ENCODE results near the gene PRR18.
"Not testable (repeated sequence)": the region's sequence is repeated elsewhere in the genome, so short reads cannot be mapped to it uniquely, and the experiment has no call there.

The PRR18 gene, protein sequence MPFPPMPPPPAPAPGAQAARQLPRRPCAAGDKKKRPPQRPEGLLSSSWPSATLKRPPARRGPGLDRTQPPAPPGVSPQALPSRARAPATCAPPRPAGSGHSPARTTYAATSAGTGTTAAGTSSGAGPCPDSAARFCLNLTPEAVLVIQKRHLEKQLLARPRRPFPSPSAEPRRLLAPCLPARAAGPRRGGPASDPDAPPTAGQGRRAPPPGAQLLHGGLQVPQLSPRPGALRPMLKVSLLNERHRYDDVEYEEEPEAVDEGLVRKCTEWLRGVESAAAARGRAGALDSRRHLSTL

GRCh38 chr6:166308033-166308768, at the start of gene PRR18:
Gene PRR18, minus strand, starts transcription at chr6:166308392. Its CDS starts 250 bp downstream, at chr6:166308142.
- DNase-seq, result no peak

DNA sequence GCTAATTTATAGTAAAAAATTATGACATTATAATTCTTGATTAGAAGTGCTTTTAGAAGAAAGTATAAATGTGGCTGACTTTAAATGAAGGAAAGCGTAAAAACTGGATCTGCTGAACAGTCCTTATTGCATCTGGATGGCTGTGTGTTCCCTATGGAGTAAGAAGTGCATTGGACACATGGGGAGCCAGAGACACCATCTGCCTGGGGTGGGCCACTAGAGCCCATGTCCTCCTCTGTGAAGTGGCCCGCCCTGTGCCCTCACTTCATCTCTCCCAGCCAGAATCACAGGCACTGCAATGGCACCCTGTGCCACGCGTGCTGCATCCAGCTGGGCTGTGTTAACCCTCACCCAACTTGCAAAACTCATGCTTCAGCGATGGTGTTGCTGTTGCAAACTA, 47.4 kb upstream of the PRR18 start:
- DNase-seq, result no peak

- DNase-seq, result no peak
These were observed 46.8 kb upstream of the PRR18 start for GRCh38 chr6:166354965-166355364.

GRCh38 chr6:166354143-166354542, 46.0 kb upstream of the PRR18 start:
- no peak for DNase-seq

GRCh38 chr6:166353507-166353906, 45.3 kb upstream of the PRR18 start:
- DNase-seq, result no peak

- no peak for DNase-seq
These were observed 44.7 kb upstream of the PRR18 start for GRCh38 chr6:166352923-166353322.

DNA sequence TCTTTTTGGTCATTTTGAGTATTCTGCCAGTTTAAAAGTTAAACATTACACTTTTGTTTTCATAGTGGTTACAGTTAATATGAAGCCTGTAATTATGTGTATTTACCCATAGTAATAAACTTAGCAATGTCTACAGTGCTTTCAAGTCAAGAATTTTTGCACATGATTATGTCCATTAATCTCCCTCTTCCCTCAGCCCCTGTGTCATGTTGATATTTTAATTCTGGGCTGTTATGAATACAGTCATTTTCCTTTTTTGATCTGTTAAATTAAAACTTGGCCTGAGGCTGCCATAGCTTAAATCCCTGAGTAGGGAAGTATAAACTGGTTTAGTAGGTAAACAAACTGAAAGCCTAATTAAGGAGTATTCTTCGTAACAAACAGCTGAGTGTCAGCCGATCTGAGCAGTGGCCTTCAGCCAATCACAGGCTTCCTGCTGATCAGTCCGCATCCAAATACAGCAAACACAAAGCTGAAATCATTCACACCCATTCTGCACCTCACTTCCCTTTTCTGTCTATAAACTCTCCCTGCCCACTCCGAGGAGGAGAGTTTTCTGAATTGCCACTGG, 43.6 kb upstream of the PRR18 start:
- no peak for DNase-seq

DNA sequence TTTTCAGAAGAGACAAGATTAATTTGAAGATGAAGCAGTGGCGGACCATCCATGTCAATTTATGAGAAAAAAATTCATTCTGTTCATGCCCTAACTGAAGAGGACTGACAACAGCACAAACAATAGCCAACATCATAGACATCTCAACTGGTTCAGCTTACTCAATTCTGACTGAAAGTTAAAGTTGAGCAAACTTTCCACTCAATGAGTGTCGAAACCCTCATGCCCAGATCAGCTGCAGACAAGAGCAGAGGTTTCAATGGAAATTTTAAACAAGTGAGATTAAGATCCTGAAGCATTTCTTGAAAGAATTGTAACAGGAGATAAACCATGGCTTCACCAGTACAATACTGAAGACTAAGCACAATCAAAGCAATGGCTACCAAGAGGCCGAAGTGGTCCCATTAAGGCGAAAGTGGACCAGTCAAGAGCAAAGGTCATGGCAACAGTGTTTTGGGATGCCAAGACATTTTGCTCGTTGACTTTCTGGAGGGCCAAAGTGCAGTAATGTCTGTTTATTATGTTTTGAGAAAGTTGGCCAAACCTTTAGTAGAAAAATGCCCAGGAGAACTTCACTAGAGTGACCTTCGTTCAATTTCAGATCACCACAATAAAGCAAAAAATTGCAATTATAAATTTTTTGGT, 40.2 kb upstream of the PRR18 start:
- DNase-seq, result no peak

- DNase-seq, result no peak
These were observed 38.8 kb upstream of the PRR18 start for GRCh38 chr6:166346965-166347364.

GRCh38 chr6:166346449-166346848, 38.3 kb upstream of the PRR18 start:
- no peak for DNase-seq

GRCh38 chr6:166345672-166346071, 37.5 kb upstream of the PRR18 start:
- DNase-seq, result not testable (repeated sequence)

DNA sequence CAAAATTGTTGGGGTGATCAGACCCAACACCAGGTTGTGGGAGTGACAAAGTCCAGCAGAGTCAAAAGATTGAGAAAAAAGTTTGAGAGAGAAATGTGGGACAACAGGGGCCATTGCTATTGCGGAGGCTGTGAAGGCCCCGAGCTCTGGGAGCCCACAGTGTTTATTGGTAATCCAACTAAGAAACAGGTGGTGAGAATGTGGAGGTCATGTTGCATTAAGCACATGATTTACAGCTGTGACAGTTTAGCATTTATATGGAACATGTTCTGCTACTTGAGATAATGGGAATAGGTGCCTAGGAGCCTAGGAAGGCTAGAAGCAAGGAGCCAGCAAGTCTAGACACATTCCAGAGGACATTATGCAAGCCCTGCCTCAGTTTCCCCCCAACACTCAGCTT, 36.7 kb upstream of the PRR18 start:
- not testable (repeated sequence) for DNase-seq

- no peak for DNase-seq
These were observed 36.0 kb upstream of the PRR18 start for GRCh38 chr6:166344240-166344639.

GRCh38 chr6:166343150-166343487, 34.9 kb upstream of the PRR18 start:
- DNase-seq, result no peak

DNA sequence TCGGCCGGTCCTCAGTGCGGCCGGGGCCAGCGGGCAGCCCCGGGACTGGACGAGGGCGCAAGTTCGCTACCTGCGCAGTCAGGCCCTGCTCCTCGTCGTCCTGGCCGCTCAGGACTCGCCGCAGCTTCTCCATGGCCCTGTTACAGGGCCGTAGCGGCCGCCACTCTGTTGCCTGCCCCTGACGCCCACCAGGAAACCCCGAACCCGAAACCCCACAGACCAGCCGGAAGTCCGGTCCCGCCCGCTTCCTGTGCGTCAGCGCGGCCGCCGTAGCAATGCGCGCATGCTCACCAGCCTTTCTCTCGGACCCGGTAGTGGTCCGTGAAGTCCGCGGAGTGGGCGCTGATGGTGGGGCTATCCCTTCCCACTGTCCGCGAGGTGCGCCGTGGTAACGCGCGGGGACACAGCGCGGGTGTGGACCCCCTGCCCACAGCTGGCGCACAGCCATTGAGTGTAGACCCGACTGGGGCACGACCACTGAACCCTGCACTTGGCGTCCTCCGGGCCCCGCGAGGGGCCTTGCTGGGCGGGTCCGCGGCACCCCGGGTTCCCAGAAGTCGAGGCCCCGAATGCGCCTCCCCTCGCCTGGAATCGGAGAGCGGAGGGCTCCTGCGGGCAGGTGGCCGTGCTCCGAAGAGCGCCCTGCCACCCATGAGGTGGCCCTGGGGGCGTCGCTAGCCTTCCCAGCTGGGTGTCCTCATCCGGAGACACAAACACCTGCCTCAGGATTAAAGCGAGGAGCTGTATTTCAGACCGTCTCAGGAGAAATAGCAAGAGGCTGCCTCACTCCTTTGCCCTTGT, 34.4 kb upstream of the PRR18 start, which contains the start of gene SFT2D1:
SFT2D1 (minus strand) TSS at position 197 of the 801 bp plus-strand sequence; CDS start at position 133, 64 bp downstream.
- DNase-seq, result peak; percentile 70

DNA sequence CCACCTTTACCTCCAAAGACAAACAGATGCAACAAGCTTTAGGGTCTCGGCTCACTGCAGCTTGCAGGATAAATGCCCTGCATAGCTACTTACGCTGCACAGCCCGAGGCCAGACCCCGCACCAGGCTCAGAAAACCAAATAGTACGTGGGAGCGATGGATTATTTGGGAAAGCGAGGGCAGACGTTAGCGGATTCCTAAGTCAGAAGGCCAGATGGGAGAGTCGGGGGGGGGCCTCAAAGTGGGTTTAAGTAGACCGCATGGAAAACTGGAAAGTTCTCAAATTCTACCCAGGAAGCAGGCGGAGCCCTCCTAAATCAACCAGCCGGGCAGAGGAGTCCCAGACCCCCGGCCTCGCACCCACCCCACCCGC, 33.8 kb upstream of the PRR18 start:
- DNase-seq, result no peak

GRCh38 chr6:166341464-166341863, 33.3 kb upstream of the PRR18 start:
- no peak for DNase-seq

- DNase-seq, result no peak
These were observed 30.7 kb upstream of the PRR18 start for GRCh38 chr6:166338854-166339253.

DNA sequence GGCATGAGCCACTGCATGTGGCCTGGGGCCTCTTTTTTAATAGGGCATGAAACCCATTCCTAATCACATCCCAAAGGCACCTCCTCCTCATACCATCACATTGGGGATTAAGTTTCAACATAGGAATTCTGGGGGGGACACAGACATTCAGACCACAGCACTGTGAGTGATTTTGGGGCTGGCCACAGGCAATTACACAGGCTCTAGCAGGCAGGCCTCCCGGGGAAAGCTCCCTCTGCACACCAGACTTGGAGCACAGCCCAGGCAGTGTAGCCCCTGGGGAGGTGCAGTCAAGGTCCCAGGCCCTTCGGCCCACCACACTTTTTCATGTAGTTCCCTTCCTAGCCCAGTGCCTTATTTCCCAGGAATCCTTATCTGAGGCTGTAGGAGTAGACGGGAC, 28.7 kb upstream of the PRR18 start:
- no peak for DNase-seq

DNA sequence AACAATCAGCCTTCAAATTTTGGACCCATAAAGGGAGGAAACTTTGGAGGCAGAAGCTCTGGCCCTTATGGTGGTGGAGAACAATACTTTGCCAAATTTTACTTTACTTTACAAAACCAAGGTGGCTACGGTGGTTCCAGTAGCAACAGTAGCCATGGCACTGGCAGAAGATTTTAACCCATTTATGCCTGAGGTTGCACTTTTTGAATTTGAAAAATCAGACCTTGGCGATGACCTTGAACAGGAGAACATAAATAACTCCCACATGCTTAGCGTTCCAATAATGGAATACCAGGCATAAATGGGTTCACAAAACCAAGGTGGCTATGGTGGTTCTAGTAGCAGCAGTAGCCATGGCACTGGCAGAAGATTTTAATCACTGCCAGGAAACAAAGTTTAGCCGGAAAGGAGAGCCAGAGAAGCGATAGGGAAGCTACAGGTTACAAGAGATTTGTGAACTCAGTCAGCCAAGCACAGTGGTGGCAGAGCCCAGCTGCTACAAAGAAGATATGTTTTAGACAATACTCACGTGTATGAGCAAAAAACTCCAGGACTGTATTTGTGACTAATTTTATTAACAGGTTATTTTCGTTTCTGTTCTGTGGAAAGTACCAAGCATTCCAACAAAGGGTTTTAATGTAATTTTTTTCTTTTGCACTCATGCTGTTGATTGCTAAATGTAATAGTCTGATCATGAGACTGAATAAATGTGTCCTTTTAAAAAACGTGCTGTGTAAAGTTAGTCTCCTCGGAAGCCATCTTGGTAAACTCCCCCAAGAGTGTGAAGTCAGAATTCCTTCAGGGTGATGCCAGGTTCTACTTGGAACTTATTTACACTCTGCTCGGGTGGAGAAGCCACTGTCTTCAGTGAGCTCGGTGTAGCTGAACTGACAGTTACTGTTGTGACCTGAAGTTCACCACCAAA, 27.4 kb upstream of the PRR18 start:
- DNase-seq, result no peak

DNA sequence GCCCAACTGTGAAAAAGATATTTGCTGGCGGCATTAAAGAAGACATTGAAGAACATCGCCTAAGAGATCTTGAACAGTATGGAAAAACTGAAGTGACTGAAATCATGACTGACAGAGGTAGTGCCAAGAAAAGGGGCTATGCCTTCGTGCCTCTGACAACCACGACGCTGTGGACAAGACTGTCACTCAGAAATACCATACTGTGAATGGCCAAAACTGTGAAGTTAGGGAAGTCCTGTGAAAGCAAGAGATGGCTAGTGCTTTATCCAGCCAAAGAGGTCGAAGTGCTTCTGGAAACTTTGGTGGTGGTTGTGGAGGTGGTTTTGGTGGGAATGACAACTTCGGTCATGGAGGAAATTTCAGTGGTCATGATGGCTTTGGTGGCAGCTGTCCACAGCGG, 26.7 kb upstream of the PRR18 start:
- no peak for DNase-seq

Measured in kidney glomerular epithelial cell (primary cell).